HL-60/S4 (cell line): ENCODE results near the gene SLC10A1.
"Not testable (repeated sequence)": the region's sequence is repeated elsewhere in the genome, so short reads cannot be mapped to it uniquely, and the experiment has no call there.

Source experiments
- in situ Hi-C: fragments of 300-500 bp; cut with MboI; formaldehyde crosslinking; loops from 2 replicates; pipeline ENCODE4 v1.14.3; 2022; ENCODE audit warnings: low sequenced_read_pairs

The SLC10A1 gene

GRCh38 chr14:69796797-69797500 lies at the start of gene SLC10A1:
TSS of gene SLC10A1 (minus strand) at chr14:69797241. CDS start at chr14:69797155, 86 bp downstream.
- in situ Hi-C loops: no loop called here

GRCh38 chr14:69845787-69846186 lies 48.7 kb upstream of the SLC10A1 start:
- in situ Hi-C loops: no loop called here

GRCh38 chr14:69845050-69845581 lies 48.1 kb upstream of the SLC10A1 start:
- in situ Hi-C loops: no loop called here

GRCh38 chr14:69844171-69844570 lies 47.1 kb upstream of the SLC10A1 start:
- in situ Hi-C loops: no loop called here

- in situ Hi-C loops: no loop called here
Observed at GRCh38 chr14:69842686-69843420, 45.8 kb upstream of the SLC10A1 start.

- in situ Hi-C loops: no loop called here
Observed at GRCh38 chr14:69841656-69842055, 44.6 kb upstream of the SLC10A1 start.

GRCh38 chr14:69839661-69840060 lies 42.6 kb upstream of the SLC10A1 start:
- in situ Hi-C loops: no loop called here

- in situ Hi-C loops: no loop called here
Observed at GRCh38 chr14:69838881-69839416, 41.9 kb upstream of the SLC10A1 start.

- in situ Hi-C loops: no loop called here
Observed at GRCh38 chr14:69828879-69829278, 31.8 kb upstream of the SLC10A1 start.

- in situ Hi-C loops: no loop called here
Observed at GRCh38 chr14:69828354-69828753, 31.3 kb upstream of the SLC10A1 start.

GRCh38 chr14:69827560-69827959 lies 30.5 kb upstream of the SLC10A1 start:
- in situ Hi-C loops: no loop called here

- in situ Hi-C loops: no loop called here
Observed at GRCh38 chr14:69822456-69822855, 25.4 kb upstream of the SLC10A1 start.

- in situ Hi-C loops: no loop called here
Observed at GRCh38 chr14:69820991-69821390, 23.9 kb upstream of the SLC10A1 start.

- in situ Hi-C loops: no loop called here
Observed at GRCh38 chr14:69819607-69820006, 22.6 kb upstream of the SLC10A1 start.

GRCh38 chr14:69818758-69819191 lies 21.7 kb upstream of the SLC10A1 start:
- in situ Hi-C loops: no loop called here

GRCh38 chr14:69816216-69816615 lies 19.2 kb upstream of the SLC10A1 start:
- in situ Hi-C loops: no loop called here

GRCh38 chr14:69815556-69815955 lies 18.5 kb upstream of the SLC10A1 start:
- in situ Hi-C loops: no loop called here

GRCh38 chr14:69814397-69814796 lies 17.4 kb upstream of the SLC10A1 start:
- in situ Hi-C loops: no loop called here

- in situ Hi-C loops: not testable (repeated sequence)
Observed at GRCh38 chr14:69813346-69813745, 16.3 kb upstream of the SLC10A1 start.

- in situ Hi-C loops: no loop called here
Observed at GRCh38 chr14:69812711-69813110, 15.7 kb upstream of the SLC10A1 start.

- in situ Hi-C loops: no loop called here
Observed at GRCh38 chr14:69811868-69812252, 14.8 kb upstream of the SLC10A1 start.
